ENCODE measurements around the gene ZC3H7A. TPM values are rescaled to one million over a fixed set of nuclear protein-coding genes. Genes with fewer than 3 reads are reported as not detected.

Gene ZC3H7A
- total and polyA plus RNA-seq, 2 of the 13 experiments (the other 11 are each of a cell fraction or from before 2014, with no cell fraction given), result 29.2 to 36.8 TPM

DNA sequence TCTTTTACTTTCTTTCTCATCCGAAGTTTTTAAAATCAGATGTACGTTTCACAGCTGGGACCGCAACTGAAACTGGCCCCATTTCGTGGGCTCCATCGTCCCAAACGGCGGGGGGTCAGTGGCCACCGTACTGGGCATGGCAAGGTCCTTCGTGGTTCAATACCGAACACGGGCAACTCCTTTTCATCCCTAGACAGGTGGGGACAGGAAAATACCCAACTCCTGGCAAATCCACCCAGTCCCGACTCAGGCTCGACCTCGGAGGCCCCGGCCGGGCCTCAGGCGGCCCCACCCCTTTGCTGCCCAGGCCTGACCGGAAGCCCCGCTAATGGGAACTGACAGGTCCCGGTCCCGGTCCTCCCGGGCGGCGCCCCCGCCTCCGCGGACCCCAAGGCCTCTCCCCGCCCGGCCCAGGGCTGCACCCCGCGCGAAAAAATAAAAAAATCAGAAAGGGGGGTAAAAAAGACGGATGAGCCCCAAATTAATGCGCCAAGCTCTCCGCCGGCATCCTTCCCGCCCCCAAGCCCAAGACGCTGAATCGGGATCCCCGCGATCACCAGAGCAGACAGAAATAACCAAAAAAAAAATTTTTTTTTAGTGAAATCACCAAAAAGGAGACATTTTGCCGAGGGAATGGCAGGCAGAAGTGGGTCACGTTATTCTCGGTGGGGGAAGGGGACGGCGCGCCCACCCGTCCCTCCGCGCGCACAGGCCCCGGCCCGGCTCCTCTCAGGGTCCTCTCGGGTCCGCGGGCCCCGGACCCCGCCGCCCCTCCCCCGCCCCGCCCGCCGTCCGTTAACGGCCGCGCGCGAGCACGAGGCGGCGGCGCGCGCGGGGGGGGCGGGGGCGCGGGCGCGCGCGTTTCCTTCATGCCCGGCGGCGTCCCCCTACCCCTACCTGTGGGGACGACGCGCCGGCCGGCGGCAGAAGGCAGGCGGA lies 562 bp downstream of the ZC3H7A start (continued):
- TF ChIP-seq SAFB2 (CRISPR knock-in tag; IDR thresholded peaks at IDR 0.05; ENCODE audit: borderline replicate concordance, low read depth), result peak; percentile 48; the same call in 1 of the 2 replicates
- TF ChIP-seq SMAD1 (CRISPR knock-in tag; IDR thresholded peaks at IDR 0.05; ENCODE audit: borderline replicate concordance, low read depth), result no peak
- no peak for TF ChIP-seq ZNF589 (CRISPR knock-in tag; conservative IDR thresholded peaks at IDR 0.05)
- TF ChIP-seq KDM5B (CRISPR knock-in tag; IDR thresholded peaks at IDR 0.05; ENCODE audit: borderline replicate concordance), result peak; percentile 58; the same call in 1 of the 2 replicates
- peak; percentile 76 for TF ChIP-seq DBP (CRISPR knock-in tag; IDR thresholded peaks at IDR 0.05; ENCODE audit: not compliant biosample characterization)
- TF ChIP-seq KDM2A (CRISPR knock-in tag; IDR thresholded peaks at IDR 0.05; ENCODE audit: borderline replicate concordance, low read depth), result peak; percentile 66; the same call in 1 of the 2 replicates
- no peak for TF ChIP-seq NFE2L1 (CRISPR knock-in tag; IDR thresholded peaks at IDR 0.05; ENCODE audit: borderline replicate concordance)
- TF ChIP-seq HOXA5 (CRISPR knock-in tag; IDR thresholded peaks at IDR 0.05), result peak; percentile 61; the same call in 1 of the 2 replicates
- TF ChIP-seq ZBTB8A (CRISPR knock-in tag; IDR thresholded peaks at IDR 0.05; ENCODE audit: borderline replicate concordance, low read depth), result no peak; the same call in 1 of the 2 replicates
- 0 out of 2 replicates have a peak, but pooled peaks have one; percentile 23 for TF ChIP-seq ZNF839 (CRISPR knock-in tag; IDR thresholded peaks at IDR 0.05; ENCODE audit: borderline replicate concordance)
- peak; percentile 92 for TF ChIP-seq YEATS4 (CRISPR knock-in tag; IDR thresholded peaks at IDR 0.05; ENCODE audit: borderline replicate concordance)
- TF ChIP-seq KAT7 (CRISPR knock-in tag; IDR thresholded peaks at IDR 0.05; ENCODE audit: borderline replicate concordance), result peak; percentile 84
- peak; percentile 77 for TF ChIP-seq ZNF124 (CRISPR knock-in tag; IDR thresholded peaks at IDR 0.05)
- TF ChIP-seq TFDP2 (CRISPR knock-in tag; IDR thresholded peaks at IDR 0.05), result no peak
- peak; percentile 79 for TF ChIP-seq JARID2 (CRISPR knock-in tag; IDR thresholded peaks at IDR 0.05; ENCODE audit: insufficient replicate concordance)
- peak; percentile 13 for TF ChIP-seq ZNF318 (CRISPR knock-in tag; IDR thresholded peaks at IDR 0.05)
- 0 out of 2 replicates have a peak, but pooled peaks have one; percentile 79 for TF ChIP-seq ZNF136 (CRISPR knock-in tag; IDR thresholded peaks at IDR 0.05; ENCODE audit: low read depth)

All from HepG2 (cell line).